Parathyroid adenoma (tissue), 2 donors: ENCODE results near the gene FGD3.
A peak's percentile ranks its signal among the peaks of the same experiment; 100 is the strongest.

ENCODE experiments used
- H2AFZ ChIP-seq: fragments of 300-600 bp; sonication (generic); one replicate; pipeline ENCODE4 v1.7.0; 2017; ENCODE audit warnings: antibody characterized with exemption, mild to moderate bottlenecking
- H3K27ac ChIP-seq: fragments of 300-600 bp; sonication (generic); one replicate; pipeline ENCODE4 v1.7.0; 2017
- H3K27me3 ChIP-seq: fragments of 300-600 bp; sonication (generic); one replicate; pipeline ENCODE4 v1.7.0; 2017; ENCODE audit warnings: low read length; ENCODE audit not compliant: control insufficient read depth, insufficient read depth
- H3K36me3 ChIP-seq: fragments of 300-600 bp; sonication (generic); one replicate; pipeline ENCODE4 v1.7.0; 2017; ENCODE audit warnings: low read length; ENCODE audit not compliant: control insufficient read depth, insufficient read depth
- H3K4me1 ChIP-seq: fragments of 300-600 bp; sonication (generic); one replicate; pipeline ENCODE4 v1.7.0; 2017; ENCODE audit warnings: control low read depth
- H3K4me2 ChIP-seq: fragments of 300-600 bp; sonication (generic); one replicate; pipeline ENCODE4 v1.7.0; 2017; ENCODE audit warnings: low read length
- H3K4me3 ChIP-seq: fragments of 300-600 bp; sonication (generic); one replicate; pipeline ENCODE4 v1.7.0; 2017; ENCODE audit warnings: low read depth, low read length
- H3K79me2 ChIP-seq: fragments of 300-600 bp; sonication (generic); one replicate; pipeline ENCODE4 v1.7.0; 2017; ENCODE audit warnings: control low read depth
- H3K9ac ChIP-seq: fragments of 300-600 bp; sonication (generic); one replicate; pipeline ENCODE4 v1.7.0; 2017; ENCODE audit warnings: mild to moderate bottlenecking
- H3K9me3 ChIP-seq: fragments of 300-600 bp; sonication (generic); one replicate; pipeline ENCODE4 v1.7.0; 2017; ENCODE audit warnings: low read length; ENCODE audit not compliant: control insufficient read depth
- TF ChIP-seq, protein P1 (sequence below): fragments of 300-600 bp; sonication (generic); IDR thresholded peaks from one replicate; pipeline ENCODE4 v1.7.0; 2017; ENCODE audit warnings: antibody characterized with exemption, mild to moderate bottlenecking
- donor health status: primary hyperparathyroidism.

Gene FGD3

DNA sequence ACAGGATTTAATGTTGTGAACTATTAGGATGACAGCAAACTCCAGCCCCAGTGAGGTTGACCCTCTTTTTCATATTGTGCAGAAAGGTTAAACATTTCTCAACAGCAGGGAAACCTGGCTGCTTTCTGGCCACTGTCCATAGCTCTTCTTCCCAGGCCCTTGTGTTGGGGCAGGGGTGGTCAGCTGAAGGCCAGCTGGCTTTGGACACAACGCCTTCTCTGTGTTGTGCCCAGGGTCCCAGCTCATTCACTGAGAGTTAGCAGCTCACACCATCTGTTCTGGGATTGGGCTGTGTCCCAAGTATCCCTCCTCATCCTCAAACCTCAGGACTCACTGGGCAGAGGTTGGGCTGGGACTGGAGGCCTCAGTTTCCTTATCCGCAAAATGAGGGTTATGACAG lies 1.3 kb downstream of the FGD3 start:
- H3K79me2 ChIP-seq = no peaks in the 10 kb centered on the region
- TF ChIP-seq, protein P1, sequence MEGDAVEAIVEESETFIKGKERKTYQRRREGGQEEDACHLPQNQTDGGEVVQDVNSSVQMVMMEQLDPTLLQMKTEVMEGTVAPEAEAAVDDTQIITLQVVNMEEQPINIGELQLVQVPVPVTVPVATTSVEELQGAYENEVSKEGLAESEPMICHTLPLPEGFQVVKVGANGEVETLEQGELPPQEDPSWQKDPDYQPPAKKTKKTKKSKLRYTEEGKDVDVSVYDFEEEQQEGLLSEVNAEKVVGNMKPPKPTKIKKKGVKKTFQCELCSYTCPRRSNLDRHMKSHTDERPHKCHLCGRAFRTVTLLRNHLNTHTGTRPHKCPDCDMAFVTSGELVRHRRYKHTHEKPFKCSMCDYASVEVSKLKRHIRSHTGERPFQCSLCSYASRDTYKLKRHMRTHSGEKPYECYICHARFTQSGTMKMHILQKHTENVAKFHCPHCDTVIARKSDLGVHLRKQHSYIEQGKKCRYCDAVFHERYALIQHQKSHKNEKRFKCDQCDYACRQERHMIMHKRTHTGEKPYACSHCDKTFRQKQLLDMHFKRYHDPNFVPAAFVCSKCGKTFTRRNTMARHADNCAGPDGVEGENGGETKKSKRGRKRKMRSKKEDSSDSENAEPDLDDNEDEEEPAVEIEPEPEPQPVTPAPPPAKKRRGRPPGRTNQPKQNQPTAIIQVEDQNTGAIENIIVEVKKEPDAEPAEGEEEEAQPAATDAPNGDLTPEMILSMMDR = no peak
- no peaks in the 10 kb centered on the region for H3K4me1 ChIP-seq
- H2AFZ ChIP-seq = no peak overlapping the region
- H3K9me3 ChIP-seq = no peaks in the 10 kb centered on the region
- H3K9ac ChIP-seq = no peak overlapping the region
- H3K36me3 ChIP-seq = no peaks in the 10 kb centered on the region
- no peak overlapping the region for H3K4me2 ChIP-seq
- H3K27me3 ChIP-seq = peaks cover 6% of the 10 kb centered on the region
- no peak overlapping the region for H3K4me3 ChIP-seq
- H3K27ac ChIP-seq = no peak overlapping the region

DNA sequence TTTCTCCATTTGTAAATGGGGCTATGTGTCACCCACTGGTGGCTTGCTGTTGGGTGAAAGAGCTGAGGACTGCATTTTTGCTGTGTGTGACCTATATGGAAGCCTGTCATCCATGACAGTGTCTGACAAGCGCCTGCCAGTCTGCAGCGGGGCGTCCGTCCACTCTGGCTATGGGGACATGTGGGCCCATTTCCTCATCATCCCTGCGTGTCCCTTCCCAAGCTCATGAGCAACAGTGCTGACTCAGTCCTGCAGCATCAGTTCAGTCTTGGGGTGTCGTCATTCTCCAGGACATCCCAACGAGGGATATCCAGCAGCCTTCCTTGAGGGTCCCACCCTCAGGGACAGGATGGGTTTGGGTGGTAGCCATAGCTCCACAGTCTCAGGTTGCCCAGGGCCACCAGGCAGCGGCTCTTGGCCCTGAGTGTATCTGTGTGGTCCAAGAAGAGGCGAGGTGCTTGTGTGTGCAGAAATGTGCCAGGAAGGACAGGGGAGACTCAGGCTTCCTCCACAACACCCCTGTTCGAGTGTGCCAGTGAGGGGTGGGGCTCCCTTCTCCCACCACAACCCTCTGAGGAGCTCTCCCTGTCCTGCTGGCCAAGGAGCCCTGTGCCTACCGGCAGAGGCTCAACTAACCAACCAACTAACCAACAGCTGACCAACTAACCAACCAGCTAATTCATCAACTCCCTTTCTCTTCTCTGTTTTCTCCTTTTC lies 2.1 kb downstream of the FGD3 start:
- Histone ChIP-seq H3K27ac (no peak overlapping the region), H3K4me3 (no peak overlapping the region), H3K27me3 (peaks cover 6% of the 10 kb centered on the region), H3K79me2 (no peaks in the 10 kb centered on the region), H3K9me3 (no peaks in the 10 kb centered on the region), H3K4me2 (no peak overlapping the region), H3K4me1 (no peaks in the 10 kb centered on the region), H2AFZ (no peak overlapping the region), H3K9ac (no peak overlapping the region), H3K36me3 (no peaks in the 10 kb centered on the region)
- TF ChIP-seq, protein P1 = no peak

DNA sequence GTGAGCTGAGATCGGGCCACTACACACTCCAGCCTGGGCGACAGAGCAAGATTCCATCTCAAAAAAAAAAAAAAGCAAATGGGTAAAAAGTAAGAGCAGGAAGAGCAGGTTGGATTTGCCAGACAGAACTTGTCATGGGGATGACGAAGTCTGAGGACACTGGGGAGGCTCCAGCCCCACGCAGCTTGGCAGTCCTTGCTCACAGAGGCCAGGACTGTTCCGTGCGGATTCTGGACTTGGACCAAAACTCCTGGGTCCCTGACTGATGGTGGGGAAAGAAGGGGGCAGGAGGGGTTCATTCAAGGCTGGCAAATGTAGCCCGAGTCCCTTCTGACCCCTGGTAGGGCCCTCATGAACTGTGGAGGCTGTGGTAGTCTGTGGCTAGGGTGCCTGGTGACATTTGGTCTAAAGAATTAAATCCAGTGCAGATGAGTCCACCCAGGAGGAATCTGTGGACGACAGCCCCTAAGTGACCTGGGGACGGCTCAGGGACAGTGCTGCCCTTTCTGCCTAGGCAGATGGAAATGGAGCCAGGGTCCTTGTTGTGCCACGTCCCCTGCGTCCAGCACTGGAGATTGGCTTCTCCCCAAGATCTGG lies 3.1 kb downstream of the FGD3 start:
- Histone ChIP-seq H3K27ac (no peak overlapping the region), H3K4me2 (no peak overlapping the region), H3K4me1 (no peaks in the 10 kb centered on the region), H3K79me2 (no peaks in the 10 kb centered on the region), H2AFZ (no peak overlapping the region), H3K36me3 (no peaks in the 10 kb centered on the region), H3K4me3 (no peak overlapping the region), H3K9ac (no peak overlapping the region), H3K9me3 (no peaks in the 10 kb centered on the region), H3K27me3 (peaks cover 6% of the 10 kb centered on the region)
- TF ChIP-seq, protein P1 = no peak

DNA sequence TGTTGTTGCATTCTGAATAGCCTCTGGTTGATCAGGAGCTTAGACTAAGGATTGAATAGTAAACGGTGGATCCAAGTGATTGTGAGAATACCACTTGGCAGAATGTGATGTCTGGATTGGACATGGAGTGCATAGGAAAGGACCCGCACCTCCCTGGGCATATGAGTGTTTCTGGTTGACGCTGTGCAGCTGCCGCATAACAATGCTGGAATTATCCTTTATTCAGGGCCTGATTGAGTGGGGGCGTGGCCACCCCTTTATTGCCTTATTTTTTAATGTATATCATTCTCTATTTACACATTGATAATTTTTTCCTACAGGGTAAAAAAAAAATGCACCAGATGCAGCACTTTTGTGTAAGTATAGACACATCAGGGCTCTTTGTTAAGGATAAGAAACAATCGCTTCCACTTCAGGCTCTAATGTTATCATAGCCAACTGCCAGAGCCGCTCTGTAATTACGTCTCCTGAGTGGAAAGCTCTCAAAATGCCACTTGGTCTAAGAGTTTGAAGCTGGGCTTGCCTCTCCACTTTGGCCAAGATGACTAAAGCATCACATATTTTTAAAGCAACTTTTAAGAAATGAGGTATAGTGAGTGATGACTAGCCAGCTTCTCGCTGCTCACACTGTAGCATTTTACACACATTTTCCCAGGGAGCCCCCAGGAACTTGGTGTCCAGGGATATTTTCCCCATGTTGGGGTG lies 5.7 kb downstream of the FGD3 start:
- no peaks in the 10 kb centered on the region for H3K4me1 ChIP-seq
- no peak overlapping the region for H3K4me2 ChIP-seq
- H3K9ac ChIP-seq = no peak overlapping the region
- H3K27me3 ChIP-seq = peaks cover under 1% of the 10 kb centered on the region
- H3K4me3 ChIP-seq = no peak overlapping the region
- TF ChIP-seq, protein P1 = no peak
- H3K9me3 ChIP-seq = no peaks in the 10 kb centered on the region
- no peaks in the 10 kb centered on the region for H3K36me3 ChIP-seq
- H2AFZ ChIP-seq = no peak overlapping the region
- H3K27ac ChIP-seq = peak overlapping the region; percentile 42
- no peaks in the 10 kb centered on the region for H3K79me2 ChIP-seq
